T-cell (primary cell): ENCODE data around the gene RPL13A. TPM values are rescaled to one million over a fixed set of nuclear protein-coding genes. Genes with fewer than 3 reads are reported as not detected.

Source experiments
- ATAC-seq, 4 experiments: fragments of 200-7000 bp in 3 of 4; fragments of 150-1000 bp in 1 of 4; cut with Tn5 transposase; replicated peaks in 1 of 4; 1 replicate in 3 of 4; 2 replicates in 1 of 4; pipeline ENCODE4 v1.10.0; 2021; ENCODE audit warnings: moderate library complexity in 3 of 4, mild to moderate bottlenecking in 2 of 4, moderate number of reproducible peaks in 1 of 4
- CTCF ChIA-PET, 2 donors: fragments of 300-600 bp; sonication (Branson Sonifier 250); formaldehyde crosslinking; loops; one replicate each; lab custom pipeline; 2022; ENCODE audit warnings: antibody characterized with exemption in 2 of 2; lab: Charles Lee
- POLR2A ChIA-PET, 2 donors: fragments of 300-600 bp; sonication (Branson Sonifier 250); formaldehyde crosslinking; loops; one replicate each; lab custom pipeline; 2022; ENCODE audit warnings: antibody characterized with exemption in 2 of 2; lab: Charles Lee
- DNase-seq, 35 experiments: peaks; one replicate each; pipeline versions ENCODE4 v3.0.0 to v3.0.0-alpha.2; 2013 to 2023
- H3K27ac ChIP-seq: one replicate; pipeline ENCODE4 v1.5.1; 2013; ENCODE audit warnings: low read length
- H3K27me3 ChIP-seq, 2 experiments: replicated peaks in 1 of 2; 1 replicate in 1 of 2; 2 replicates in 1 of 2; pipeline versions ENCODE4 v1.6.1 to v1.7.0; 2013; ENCODE audit warnings: low read length in 1 of 2, mixed read lengths in 1 of 2; ENCODE audit not compliant: control insufficient read depth in 2 of 2, insufficient read depth in 2 of 2; ENCODE audit errors: extremely low read depth in 1 of 2
- H3K36me3 ChIP-seq, 2 donors: 1 replicate in 1 of 2; 2 replicates in 1 of 2; pipeline versions ENCODE4 v1.6.1 to v1.7.0; 2013; ENCODE audit warnings: low read length in 1 of 2; ENCODE audit not compliant: control insufficient read depth in 2 of 2, insufficient read depth in 1 of 2; ENCODE audit errors: extremely low read depth in 1 of 2
- H3K4me1 ChIP-seq, 2 experiments: 1 replicate in 1 of 2; 2 replicates in 1 of 2; pipeline versions ENCODE4 v1.6.1 to v1.7.0; 2013; ENCODE audit warnings: low read length in 2 of 2, mixed read lengths in 1 of 2; ENCODE audit not compliant: insufficient read depth in 2 of 2, control insufficient read depth in 1 of 2; ENCODE audit errors: extremely low read depth in 1 of 2
- H3K4me3 ChIP-seq, 2 donors: 1 replicate in 1 of 2; 2 replicates in 1 of 2; pipeline versions ENCODE4 v1.5.1 to v1.7.0; 2013; ENCODE audit warnings: mild to moderate bottlenecking in 2 of 2, low read length in 1 of 2, moderate library complexity in 1 of 2; ENCODE audit not compliant: control insufficient read depth in 1 of 2; ENCODE audit errors: extremely low read depth in 1 of 2
- H3K9me3 ChIP-seq: 2 replicates; pipeline ENCODE4 v1.7.0; 2013
- H3K27ac Mint-ChIP-seq, 2 donors: one replicate each; pipeline ENCODE4 v1.8.0; 2020 to 2021; ENCODE audit warnings: mild to moderate bottlenecking in 2 of 2, mixed read lengths in 2 of 2
- H3K27me3 Mint-ChIP-seq, 2 donors: one replicate each; pipeline ENCODE4 v1.8.0; 2021 to 2022; ENCODE audit warnings: mixed read lengths in 2 of 2
- H3K36me3 Mint-ChIP-seq: one replicate; pipeline ENCODE4 v1.8.0; 2021; ENCODE audit warnings: mixed read lengths
- H3K4me1 Mint-ChIP-seq, 3 donors: one replicate each; pipeline ENCODE4 v1.8.0; 2020 to 2022; ENCODE audit warnings: mixed read lengths in 3 of 3, mild to moderate bottlenecking in 1 of 3
- H3K4me3 Mint-ChIP-seq, 3 donors: one replicate each; pipeline ENCODE4 v1.8.0; 2020 to 2022; ENCODE audit warnings: mild to moderate bottlenecking in 3 of 3, mixed read lengths in 3 of 3, moderate library complexity in 3 of 3
- H3K9me3 Mint-ChIP-seq, 3 donors: one replicate each; pipeline ENCODE4 v1.8.0; 2020 to 2022; ENCODE audit warnings: mixed read lengths in 3 of 3
- WGBS: methylation state at CpG from one replicate; pipeline ENCODE4 v1.1.5; 2013; ENCODE audit warnings: missing lambda C conversion rate; ENCODE audit not compliant: insufficient coverage; 5-methylcytosine and 5-hydroxymethylcytosine counted together
- total RNA-seq, 35 experiments: library from RNA in 6 of 35; stranded (reverse) in 6 of 35; fragments of 120-200 nt in 1 of 35; gene quantifications; one replicate each; pipeline versions ENCODE4 v1.2.1 to v1.2.4 and lab custom pipeline; 2013 to 2026

The RPL13A gene
- total RNA-seq (1,000 to 10,000 TPM; 5,307 to 6,396 (median 5,878) TPM), total RNA-seq (lab: John Stamatoyannopoulos, UW) (1,503 to 3,712 (median 2,872) reads per million in 29 experiments)
- 7,379 TPM for total RNA-seq (2013)

GRCh38 chr19:49487277-49488045 is at the start of gene RPL13A:
TSS of gene RPL13A (plus strand) at chr19:49487608. CDS start at chr19:49487630, 22 bp downstream.
- H3K4me1 ChIP-seq = peaks cover 17 to 56% of the 10 kb centered on the region in 2 experiments
- ChIA-PET POLR2A (interaction anchor here in 1 of 2 donors (0.9 kb wide), 2 partner anchors 15 to 35 kb away, joined by 3 to 4 read pairs; partner anchors contain the start of gene PIH1D1), CTCF (interaction anchor here in 1 of 2 donors (0.5 kb wide), 1 partner anchor 253 kb away, joined by 6 read pairs; no protein-coding TSS in a partner anchor)
- H3K4me1 Mint-ChIP-seq = peaks cover 38 to 66% (median 62%) of the 10 kb centered on the region in 3 donors
- peak within 1 kb of the TSS; percentile 85 for H3K27ac ChIP-seq
- no peaks in the 10 kb centered on the region for H3K27me3 Mint-ChIP-seq
- peak within 1 kb of the TSS; percentile 94 to 96 for H3K27ac Mint-ChIP-seq
- no peaks in the 10 kb centered on the region for H3K9me3 ChIP-seq
- H3K36me3 Mint-ChIP-seq = peaks cover 58% of the 10 kb centered on the region
- under 1% methylated on average over 52 of the region's 57 CpGs for WGBS
- no peaks in the 10 kb centered on the region for H3K27me3 ChIP-seq
- H3K9me3 Mint-ChIP-seq = no peaks in the 10 kb centered on the region
- ATAC-seq (peak; percentile 85 to 92 (median 90)), DNase-seq (peak; percentile 94 to 100 (median 98))
- H3K4me3 Mint-ChIP-seq = peak within 1 kb of the TSS; percentile 99
- peaks cover 22 to 72% of the 10 kb centered on the region in 2 donors for H3K36me3 ChIP-seq
- H3K4me3 ChIP-seq = peak within 1 kb of the TSS; percentile 89 to 99

- H3K9me3 Mint-ChIP-seq = no peaks in the 10 kb centered on the region
- H3K4me3 ChIP-seq = no peak overlapping the region
- ATAC-seq (no peak), DNase-seq (no peak)
- peaks cover 83 to 88% of the 10 kb centered on the region in 2 donors for H3K27me3 Mint-ChIP-seq
- POLR2A ChIA-PET = no interaction called here
- no peaks in the 10 kb centered on the region for H3K36me3 Mint-ChIP-seq
- H3K9me3 ChIP-seq = no peaks in the 10 kb centered on the region
- H3K27ac ChIP-seq = no peak overlapping the region
- H3K4me3 Mint-ChIP-seq = no peak overlapping the region
- no peaks in the 10 kb centered on the region for H3K36me3 ChIP-seq
- CTCF ChIA-PET = no interaction called here
- H3K4me1 Mint-ChIP-seq = peaks cover 33 to 61% (median 37%) of the 10 kb centered on the region in 3 donors
- 18% methylated on average over 3 of the region's 6 CpGs for WGBS
- H3K27ac Mint-ChIP-seq = no peak overlapping the region
- H3K27me3 ChIP-seq = peaks cover 18 to 93% of the 10 kb centered on the region in 2 experiments
- peaks cover 4 to 51% of the 10 kb centered on the region in 2 experiments for H3K4me1 ChIP-seq
These were observed 49.1 kb upstream of the RPL13A start for GRCh38 chr19:49438261-49438660.

- Histone ChIP-seq H3K36me3 (no peaks in the 10 kb centered on the region), H3K27ac (no peak overlapping the region), H3K9me3 (no peaks in the 10 kb centered on the region), H3K4me3 (no peak overlapping the region), H3K27me3 (peaks cover 17 to 77% of the 10 kb centered on the region in 2 experiments), H3K4me1 (peaks cover 2 to 53% of the 10 kb centered on the region in 2 experiments)
- ChIA-PET POLR2A (no interaction called here), CTCF (no interaction called here)
- no peak overlapping the region for H3K27ac Mint-ChIP-seq
- 86% methylated on average over 1 of the region's 6 CpGs for WGBS
- H3K36me3 Mint-ChIP-seq = no peaks in the 10 kb centered on the region
- ATAC-seq = no peak
- H3K9me3 Mint-ChIP-seq = no peaks in the 10 kb centered on the region
- peaks cover 37 to 67% (median 43%) of the 10 kb centered on the region in 3 donors for H3K4me1 Mint-ChIP-seq
- peak overlapping the region in 1 of 3 donors; percentile 58 for H3K4me3 Mint-ChIP-seq
- H3K27me3 Mint-ChIP-seq = peaks cover 71 to 73% of the 10 kb centered on the region in 2 donors
- no peak for DNase-seq
These were observed 47.6 kb upstream of the RPL13A start for GRCh38 chr19:49439836-49440235.

GRCh38 chr19:49440439-49441209 is 46.8 kb upstream of the RPL13A start:
- H3K4me3 Mint-ChIP-seq = peak overlapping the region in 2 of 3 donors; percentile 56 to 58
- H3K36me3 ChIP-seq = no peaks in the 10 kb centered on the region
- DNase-seq = no peak
- no peak overlapping the region for H3K4me3 ChIP-seq
- H3K27me3 Mint-ChIP-seq = peaks cover 63 to 66% of the 10 kb centered on the region in 2 donors
- peaks cover 2 to 53% of the 10 kb centered on the region in 2 experiments for H3K4me1 ChIP-seq
- H3K9me3 Mint-ChIP-seq = no peaks in the 10 kb centered on the region
- H3K36me3 Mint-ChIP-seq = no peaks in the 10 kb centered on the region
- no peak for ATAC-seq
- ChIA-PET CTCF (no interaction called here), POLR2A (no interaction called here)
- no peak overlapping the region for H3K27ac ChIP-seq
- peak overlapping the region in 1 of 2 donors; percentile 75 for H3K27ac Mint-ChIP-seq
- H3K4me1 Mint-ChIP-seq = peaks cover 37 to 62% (median 47%) of the 10 kb centered on the region in 3 donors
- H3K27me3 ChIP-seq = peaks cover 17 to 69% of the 10 kb centered on the region in 2 experiments
- no peaks in the 10 kb centered on the region for H3K9me3 ChIP-seq
- 17% methylated on average over 10 of the region's 19 CpGs for WGBS

- DNase-seq = peak in 13 of 35 experiments; percentile 18 to 63 (median 35)
- peaks cover 16 to 62% of the 10 kb centered on the region in 2 experiments for H3K27me3 ChIP-seq
These were observed 46.0 kb upstream of the RPL13A start, which contains the start of gene SLC17A7 for GRCh38 chr19:49441210-49441959. TSS of gene SLC17A7 (minus strand) at chr19:49441527. CDS start at chr19:49441379, 148 bp downstream.

More at GRCh38 chr19:49441210-49441959, 46.0 kb upstream of the RPL13A start, which contains the start of gene SLC17A7:
- Histone ChIP-seq H3K4me3 (peak within 1 kb of the TSS in 1 of 2 donors; percentile 10), H3K36me3 (peaks cover 0 to under 1% of the 10 kb centered on the region in 2 donors), H3K9me3 (no peaks in the 10 kb centered on the region), H3K4me1 (peaks cover 2 to 47% of the 10 kb centered on the region in 2 experiments), H3K27ac (no peak within 1 kb of the TSS)
- Mint-ChIP-seq H3K27me3 (peaks cover 57 to 58% of the 10 kb centered on the region in 2 donors), H3K4me1 (peaks cover 31 to 54% (median 41%) of the 10 kb centered on the region in 3 donors), H3K9me3 (no peaks in the 10 kb centered on the region), H3K4me3 (peak within 1 kb of the TSS; percentile 76 to 83 (median 80)), H3K36me3 (no peaks in the 10 kb centered on the region), H3K27ac (peak within 1 kb of the TSS in 1 of 2 donors; percentile 75)
- POLR2A ChIA-PET = interaction anchor here in 1 of 2 donors (0.6 kb wide), 1 partner anchor 17 kb away, joined by 4 read pairs; no protein-coding TSS in a partner anchor
- ATAC-seq = no peak
- WGBS = 6% methylated on average over 55 of the region's 56 CpGs
- CTCF ChIA-PET = interaction anchor here in 1 of 2 donors (1.0 kb wide), 1 partner anchor 11 kb away, joined by 3 read pairs; no protein-coding TSS in a partner anchor
